ENCODE data around the gene FTO. TPM values are rescaled to one million over a fixed set of nuclear protein-coding genes. Genes with fewer than 3 reads are reported as not detected.

FTO gene
- total RNA-seq, 2 donors from 2014 or later = 73.6 to 90.6 TPM

DNA sequence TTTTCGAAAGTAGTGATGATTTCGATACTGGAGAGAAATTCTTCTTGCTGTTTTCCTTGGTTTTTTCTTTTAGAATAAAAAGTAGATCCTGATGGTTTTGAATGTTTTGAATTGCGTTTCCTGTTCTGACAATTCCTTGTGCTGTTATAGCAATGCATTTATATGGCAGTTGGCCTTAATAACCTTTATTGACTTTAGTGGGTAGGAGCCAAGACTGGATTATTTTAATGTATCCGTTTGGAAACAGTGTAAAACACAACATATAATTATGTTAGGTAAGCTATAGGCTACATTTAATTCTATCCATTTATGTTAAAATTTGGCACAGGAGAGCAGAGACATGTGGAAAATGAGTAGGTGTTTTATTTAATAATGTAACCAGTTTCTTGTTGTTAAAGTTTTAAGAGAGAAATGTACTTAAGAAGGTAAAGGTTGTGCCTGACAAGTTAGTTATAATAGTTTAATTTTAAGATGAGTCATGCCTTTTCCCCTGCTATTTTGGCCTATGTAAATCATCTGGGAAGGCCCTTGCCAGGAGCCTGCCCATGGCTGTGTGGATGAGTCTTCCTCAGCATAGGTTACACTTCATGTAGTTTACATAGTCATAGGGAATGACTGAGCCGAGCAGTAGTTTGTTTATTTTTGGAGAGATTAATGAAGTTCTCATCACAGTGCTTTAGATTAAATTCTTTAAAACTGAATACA, 189.9 kb downstream of the FTO start:
- Histone ChIP-seq H3K4me1 (peaks cover 0 to 20% of the 10 kb centered on the region in 2 donors), H3K27ac (no peak overlapping the region), H3K27me3 (no peaks in the 10 kb centered on the region), H3K4me3 (no peak overlapping the region), H3K36me3 (peaks cover 7% of the 10 kb centered on the region), H3K9me3 (no peaks in the 10 kb centered on the region)
- DNase-seq (ENCODE audit: low spot score) = no peak
- TF ChIP-seq, protein P1, sequence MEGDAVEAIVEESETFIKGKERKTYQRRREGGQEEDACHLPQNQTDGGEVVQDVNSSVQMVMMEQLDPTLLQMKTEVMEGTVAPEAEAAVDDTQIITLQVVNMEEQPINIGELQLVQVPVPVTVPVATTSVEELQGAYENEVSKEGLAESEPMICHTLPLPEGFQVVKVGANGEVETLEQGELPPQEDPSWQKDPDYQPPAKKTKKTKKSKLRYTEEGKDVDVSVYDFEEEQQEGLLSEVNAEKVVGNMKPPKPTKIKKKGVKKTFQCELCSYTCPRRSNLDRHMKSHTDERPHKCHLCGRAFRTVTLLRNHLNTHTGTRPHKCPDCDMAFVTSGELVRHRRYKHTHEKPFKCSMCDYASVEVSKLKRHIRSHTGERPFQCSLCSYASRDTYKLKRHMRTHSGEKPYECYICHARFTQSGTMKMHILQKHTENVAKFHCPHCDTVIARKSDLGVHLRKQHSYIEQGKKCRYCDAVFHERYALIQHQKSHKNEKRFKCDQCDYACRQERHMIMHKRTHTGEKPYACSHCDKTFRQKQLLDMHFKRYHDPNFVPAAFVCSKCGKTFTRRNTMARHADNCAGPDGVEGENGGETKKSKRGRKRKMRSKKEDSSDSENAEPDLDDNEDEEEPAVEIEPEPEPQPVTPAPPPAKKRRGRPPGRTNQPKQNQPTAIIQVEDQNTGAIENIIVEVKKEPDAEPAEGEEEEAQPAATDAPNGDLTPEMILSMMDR (IDR thresholded peaks at IDR 0.05) = no peak

DNA sequence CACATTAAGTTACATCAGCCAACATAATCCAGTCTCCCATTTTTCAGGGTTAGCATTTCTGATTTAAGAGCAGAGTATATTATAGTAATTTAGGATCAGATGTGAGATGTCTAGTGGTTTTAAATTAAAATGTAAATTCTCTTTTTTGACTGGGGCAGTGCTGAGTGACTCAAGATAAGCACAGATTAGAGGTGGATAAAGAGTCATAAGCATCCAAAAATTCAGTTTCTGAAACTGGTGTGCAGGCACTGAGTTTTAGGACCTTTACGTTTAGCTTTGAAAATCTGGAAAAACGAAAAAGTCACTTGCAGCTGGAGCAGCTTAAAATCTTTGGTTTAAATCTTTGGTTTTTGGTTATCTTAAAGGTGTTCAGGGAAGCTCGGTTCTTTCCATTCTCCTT, 190.7 kb downstream of the FTO start:
- Histone ChIP-seq H3K9me3 (no peaks in the 10 kb centered on the region), H3K27me3 (no peaks in the 10 kb centered on the region), H3K4me3 (no peak overlapping the region), H3K36me3 (no peaks in the 10 kb centered on the region), H3K4me1 (peaks cover 0 to 24% of the 10 kb centered on the region in 2 donors), H3K27ac (no peak overlapping the region)
- TF ChIP-seq, protein P1 (IDR thresholded peaks at IDR 0.05) = no peak
- no peak for DNase-seq (ENCODE audit: low spot score)

DNA sequence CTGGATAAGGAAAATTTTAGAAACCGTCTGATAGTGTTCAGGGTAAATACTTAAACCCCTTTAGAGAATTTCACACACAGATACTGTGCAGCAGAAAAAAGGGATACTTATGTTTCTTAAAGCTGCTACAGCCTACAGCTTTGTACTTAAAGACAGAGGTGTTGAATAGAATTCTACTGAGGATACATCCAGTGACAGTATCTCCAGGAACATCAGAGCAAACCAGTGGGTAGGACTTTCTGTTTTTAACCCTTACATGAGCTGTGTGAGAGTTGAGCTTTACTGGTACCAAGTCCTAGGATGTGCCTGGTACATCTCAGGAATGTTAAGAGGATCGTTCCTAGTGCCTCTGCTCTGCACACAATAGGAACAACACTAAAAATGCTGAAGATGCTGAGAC, 191.5 kb downstream of the FTO start:
- H3K36me3 ChIP-seq = no peaks in the 10 kb centered on the region
- TF ChIP-seq, protein P1 (IDR thresholded peaks at IDR 0.05) = no peak
- no peaks in the 10 kb centered on the region for H3K27me3 ChIP-seq
- no peak overlapping the region for H3K4me3 ChIP-seq
- H3K4me1 ChIP-seq = peaks cover 0 to 26% of the 10 kb centered on the region in 2 donors
- DNase-seq (ENCODE audit: low spot score) = no peak
- no peak overlapping the region for H3K27ac ChIP-seq
- H3K9me3 ChIP-seq = no peaks in the 10 kb centered on the region

DNA sequence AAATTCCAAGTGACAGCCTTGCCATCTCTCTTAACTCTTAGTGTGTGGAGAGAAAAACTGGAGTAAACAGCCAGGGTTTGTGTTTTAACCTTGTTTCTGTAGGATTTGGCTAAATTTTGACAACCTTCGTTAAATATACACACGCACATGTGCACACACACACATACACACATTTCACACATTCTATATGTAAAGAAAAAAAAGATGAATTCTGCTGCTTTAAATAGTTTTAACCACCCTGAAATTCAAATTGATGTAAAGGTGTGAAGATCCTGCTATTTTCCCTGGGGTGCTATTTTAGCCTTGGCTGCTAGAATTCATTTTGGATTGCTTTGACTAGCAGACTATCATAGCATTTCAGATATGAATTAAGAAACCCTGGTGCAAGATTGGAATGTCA, 191.9 kb downstream of the FTO start:
- H3K4me1 ChIP-seq = peaks cover 0 to 26% of the 10 kb centered on the region in 2 donors
- no peak for DNase-seq (ENCODE audit: low spot score)
- TF ChIP-seq, protein P1 (IDR thresholded peaks at IDR 0.05) = no peak
- H3K4me3 ChIP-seq = no peak overlapping the region
- no peaks in the 10 kb centered on the region for H3K9me3 ChIP-seq
- no peak overlapping the region for H3K27ac ChIP-seq
- H3K36me3 ChIP-seq = no peaks in the 10 kb centered on the region
- no peaks in the 10 kb centered on the region for H3K27me3 ChIP-seq

DNA sequence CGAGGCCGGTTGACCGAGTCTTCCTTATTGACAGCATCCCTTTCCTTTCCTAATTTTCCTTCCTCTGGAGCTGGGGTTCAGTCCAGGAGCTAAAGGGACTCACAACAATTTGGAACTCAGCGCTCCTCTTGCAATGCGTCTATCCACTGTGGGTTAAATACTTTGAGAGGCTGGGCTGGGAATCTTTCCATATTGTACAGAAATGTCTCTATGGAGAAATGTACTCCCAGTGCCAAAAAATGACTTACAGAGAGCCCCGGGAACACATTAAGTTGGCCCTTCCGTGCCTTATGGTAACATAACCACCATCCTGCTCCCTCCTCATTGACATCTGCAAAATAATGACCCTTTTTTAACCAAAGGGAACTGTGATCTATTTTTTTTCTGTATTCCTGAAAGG, 192.8 kb downstream of the FTO start:
- DNase-seq (ENCODE audit: low spot score) = no peak
- Histone ChIP-seq H3K36me3 (no peaks in the 10 kb centered on the region), H3K4me3 (no peak overlapping the region), H3K27ac (no peak overlapping the region), H3K9me3 (no peaks in the 10 kb centered on the region), H3K27me3 (no peaks in the 10 kb centered on the region), H3K4me1 (peaks cover 0 to 26% of the 10 kb centered on the region in 2 donors)
- TF ChIP-seq, protein P1 (IDR thresholded peaks at IDR 0.05) = no peak

DNA sequence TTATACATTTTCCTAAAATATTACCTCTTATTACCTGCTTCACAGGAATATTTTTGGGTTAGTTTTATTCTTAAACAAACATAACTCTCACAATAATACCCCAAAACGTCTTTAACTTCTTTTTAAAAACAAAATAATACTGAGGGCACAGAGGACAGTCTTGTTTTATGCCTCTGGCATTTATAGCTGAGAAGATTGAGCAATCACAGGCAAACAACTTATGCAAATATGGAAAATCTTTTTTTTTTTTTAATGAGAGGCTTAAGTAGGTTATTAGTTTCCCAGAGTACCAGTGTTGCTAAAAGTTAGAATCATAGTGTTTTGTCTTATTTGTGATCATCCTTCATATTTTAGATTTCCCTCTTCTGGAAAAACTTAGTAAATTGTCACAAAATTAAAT, 195.0 kb downstream of the FTO start:
- Histone ChIP-seq H3K4me3 (no peak overlapping the region), H3K36me3 (no peaks in the 10 kb centered on the region), H3K27ac (no peak overlapping the region), H3K27me3 (no peaks in the 10 kb centered on the region), H3K4me1 (peaks cover 0 to 7% of the 10 kb centered on the region in 2 donors), H3K9me3 (no peaks in the 10 kb centered on the region)
- no peak for DNase-seq (ENCODE audit: low spot score)
- TF ChIP-seq, protein P1 (IDR thresholded peaks at IDR 0.05) = no peak

Measured in right atrium auricular region (tissue), 2 donors.